ENCODE data around the gene CCDC7.

DNA sequence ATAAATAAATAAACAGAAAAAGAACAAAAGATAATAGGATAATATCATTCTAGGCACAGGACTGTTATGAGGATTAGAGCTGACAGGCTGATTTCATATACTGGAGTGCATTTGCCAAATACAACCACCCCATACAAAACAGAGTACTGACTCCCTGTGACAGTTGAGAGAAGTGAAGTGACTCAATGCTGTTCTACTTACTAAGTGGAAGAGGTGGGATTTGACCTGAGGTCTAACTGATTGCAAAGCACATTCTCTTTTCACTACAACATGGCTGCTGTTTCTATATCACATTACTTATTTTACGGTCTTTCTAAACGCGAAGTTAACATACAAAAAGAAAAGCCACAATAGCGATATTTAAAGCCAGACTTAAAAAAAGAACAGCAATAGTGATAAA, 460.7 kb downstream of the CCDC7 start:
- TF ChIP-seq, protein P1, sequence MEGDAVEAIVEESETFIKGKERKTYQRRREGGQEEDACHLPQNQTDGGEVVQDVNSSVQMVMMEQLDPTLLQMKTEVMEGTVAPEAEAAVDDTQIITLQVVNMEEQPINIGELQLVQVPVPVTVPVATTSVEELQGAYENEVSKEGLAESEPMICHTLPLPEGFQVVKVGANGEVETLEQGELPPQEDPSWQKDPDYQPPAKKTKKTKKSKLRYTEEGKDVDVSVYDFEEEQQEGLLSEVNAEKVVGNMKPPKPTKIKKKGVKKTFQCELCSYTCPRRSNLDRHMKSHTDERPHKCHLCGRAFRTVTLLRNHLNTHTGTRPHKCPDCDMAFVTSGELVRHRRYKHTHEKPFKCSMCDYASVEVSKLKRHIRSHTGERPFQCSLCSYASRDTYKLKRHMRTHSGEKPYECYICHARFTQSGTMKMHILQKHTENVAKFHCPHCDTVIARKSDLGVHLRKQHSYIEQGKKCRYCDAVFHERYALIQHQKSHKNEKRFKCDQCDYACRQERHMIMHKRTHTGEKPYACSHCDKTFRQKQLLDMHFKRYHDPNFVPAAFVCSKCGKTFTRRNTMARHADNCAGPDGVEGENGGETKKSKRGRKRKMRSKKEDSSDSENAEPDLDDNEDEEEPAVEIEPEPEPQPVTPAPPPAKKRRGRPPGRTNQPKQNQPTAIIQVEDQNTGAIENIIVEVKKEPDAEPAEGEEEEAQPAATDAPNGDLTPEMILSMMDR (IDR thresholded peaks at IDR 0.05) = no peak
- no peak for TF ChIP-seq POLR2AphosphoS5 (IDR thresholded peaks at IDR 0.05)

Data from prostate gland (tissue), 2 donors.